Transverse colon (tissue), 4 donors: Measurements from ENCODE around the gene DDX47.

Source experiments
- POLR2A ChIP-seq: fragments of 450-650 bp; IDR thresholded peaks from one replicate; pipeline ENCODE4 v1.6.1; 2016; ENCODE audit warnings: antibody characterized with exemption, mild to moderate bottlenecking, moderate library complexity
- POLR2AphosphoS5 ChIP-seq, 3 donors: sonication (generic); formaldehyde crosslinking; IDR thresholded peaks; one replicate each; pipeline ENCODE4 v1.6.1; 2016; ENCODE audit warnings: antibody characterized with exemption in 3 of 3
- TF ChIP-seq, protein P1 (sequence below), 5 experiments: fragments of 200-600 bp in 3 of 5; fragments of 450-650 bp in 2 of 5; sonication (generic) in 3 of 5; IDR thresholded peaks; 1 replicate in 2 of 5; 2 replicates in 3 of 5; pipeline ENCODE4 v1.5.1; 2016 to 2017; ENCODE audit warnings: antibody characterized with exemption in 5 of 5, inconsistent platforms in 3 of 5, mild to moderate bottlenecking in 2 of 5, moderate library complexity in 1 of 5

DNA sequence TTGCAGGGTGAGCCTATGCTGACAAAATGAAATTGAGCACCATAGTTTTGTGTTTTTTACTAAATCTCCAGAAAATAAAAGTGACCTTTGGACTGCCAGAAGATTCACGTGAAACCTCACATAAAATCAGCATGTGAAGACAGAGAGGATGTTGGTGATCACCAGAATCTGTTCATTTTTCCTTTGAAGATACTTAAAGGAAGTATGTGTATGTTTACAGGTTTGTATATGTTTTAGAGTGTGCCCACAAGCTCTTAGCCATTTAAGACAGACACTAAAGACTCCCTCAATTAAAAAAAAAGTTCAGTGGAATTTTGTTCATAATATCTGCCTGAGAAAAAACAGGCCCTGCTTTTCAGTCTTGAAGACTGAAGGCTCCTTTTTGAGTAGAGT, 25.9 kb downstream of the DDX47 start:
- TF ChIP-seq POLR2A (no peak), POLR2AphosphoS5 (IDR thresholded peaks at IDR 0.05) (no peak)
- TF ChIP-seq, protein P1, sequence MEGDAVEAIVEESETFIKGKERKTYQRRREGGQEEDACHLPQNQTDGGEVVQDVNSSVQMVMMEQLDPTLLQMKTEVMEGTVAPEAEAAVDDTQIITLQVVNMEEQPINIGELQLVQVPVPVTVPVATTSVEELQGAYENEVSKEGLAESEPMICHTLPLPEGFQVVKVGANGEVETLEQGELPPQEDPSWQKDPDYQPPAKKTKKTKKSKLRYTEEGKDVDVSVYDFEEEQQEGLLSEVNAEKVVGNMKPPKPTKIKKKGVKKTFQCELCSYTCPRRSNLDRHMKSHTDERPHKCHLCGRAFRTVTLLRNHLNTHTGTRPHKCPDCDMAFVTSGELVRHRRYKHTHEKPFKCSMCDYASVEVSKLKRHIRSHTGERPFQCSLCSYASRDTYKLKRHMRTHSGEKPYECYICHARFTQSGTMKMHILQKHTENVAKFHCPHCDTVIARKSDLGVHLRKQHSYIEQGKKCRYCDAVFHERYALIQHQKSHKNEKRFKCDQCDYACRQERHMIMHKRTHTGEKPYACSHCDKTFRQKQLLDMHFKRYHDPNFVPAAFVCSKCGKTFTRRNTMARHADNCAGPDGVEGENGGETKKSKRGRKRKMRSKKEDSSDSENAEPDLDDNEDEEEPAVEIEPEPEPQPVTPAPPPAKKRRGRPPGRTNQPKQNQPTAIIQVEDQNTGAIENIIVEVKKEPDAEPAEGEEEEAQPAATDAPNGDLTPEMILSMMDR (IDR thresholded peaks at IDR 0.05), result no peak
